ENCODE measurements around the gene TMEM130.

The TMEM130 gene

GRCh38 chr7:98807068-98808048 is 62.5 kb downstream of the TMEM130 start:
- no peak for DNase-seq (ENCODE audit: low read depth)

- no peak for DNase-seq (ENCODE audit: low read depth)
These were observed 63.6 kb downstream of the TMEM130 start for GRCh38 chr7:98805956-98806838.

GRCh38 chr7:98802781-98803110 is 67.1 kb downstream of the TMEM130 start:
- no peak for DNase-seq (ENCODE audit: low read depth)

GRCh38 chr7:98802088-98802780 is 67.6 kb downstream of the TMEM130 start:
- DNase-seq (ENCODE audit: low read depth): peak; percentile 21

- no peak for DNase-seq (ENCODE audit: low read depth)
These were observed 68.8 kb downstream of the TMEM130 start for GRCh38 chr7:98800996-98801395.

- no peak for DNase-seq (ENCODE audit: low read depth)
These were observed 72.7 kb downstream of the TMEM130 start for GRCh38 chr7:98797150-98797549.
